MCF 10A (cell line): ENCODE results near the gene MAN1A1. TPM values are rescaled to one million over a fixed set of nuclear protein-coding genes. Genes with fewer than 3 reads are reported as not detected.
A peak's percentile ranks its signal among the peaks of the same experiment; 100 is the strongest.

Experiments used
- BruUV-seq: library from RNA; stranded (reverse); fragments of 400-500 nt; replicated peaks from 2 replicates; lab custom pipeline; 2021; lab: Mats Ljungman, UMichigan
- CTCF ChIA-PET: fragments of 300-600 bp; sonication (Branson Sonifier 250); formaldehyde crosslinking; extraction: SDS; loops from one replicate; lab custom pipeline; 2021; ENCODE audit warnings: antibody characterized with exemption, inconsistent platforms; lab: Yijun Ruan, JAX
- POLR2A ChIA-PET: fragments of 300-600, 350-650 bp; sonication (Branson Sonifier 250); formaldehyde crosslinking; extraction: SDS; loops from one replicate; lab custom pipeline; 2020; ENCODE audit warnings: antibody characterized with exemption, inconsistent platforms; lab: Yijun Ruan, JAX
- DNase-seq: peaks from one replicate; pipeline ENCODE4 v3.0.0-alpha.2; 2018; ENCODE audit not compliant: unreplicated experiment
- H3K27ac Mint-ChIP-seq: one replicate; pipeline ENCODE4 v1.8.0; 2022; ENCODE audit warnings: mild to moderate bottlenecking, low read depth, mixed read lengths; ENCODE audit not compliant: unreplicated experiment
- H3K27me3 Mint-ChIP-seq: one replicate; pipeline ENCODE4 v1.8.0; 2022; ENCODE audit warnings: mixed read lengths; ENCODE audit not compliant: insufficient read depth, unreplicated experiment
- H3K36me3 Mint-ChIP-seq: one replicate; pipeline ENCODE4 v1.8.0; 2022; ENCODE audit warnings: mild to moderate bottlenecking, moderate library complexity, mixed read lengths; ENCODE audit not compliant: insufficient read depth, unreplicated experiment
- H3K4me1 Mint-ChIP-seq: one replicate; pipeline ENCODE4 v1.8.0; 2022; ENCODE audit warnings: mixed read lengths; ENCODE audit not compliant: insufficient read depth, unreplicated experiment
- H3K4me3 Mint-ChIP-seq: one replicate; pipeline ENCODE4 v1.8.0; 2022; ENCODE audit warnings: mild to moderate bottlenecking, moderate library complexity, mixed read lengths; ENCODE audit not compliant: unreplicated experiment
- H3K9me3 Mint-ChIP-seq: one replicate; pipeline ENCODE4 v1.8.0; 2022; ENCODE audit warnings: mixed read lengths; ENCODE audit not compliant: unreplicated experiment
- CTCF ChIP-seq: fragments of 200-600 bp; IDR thresholded peaks from one replicate; pipeline ENCODE4 v1.8.0; 2022; ENCODE audit warnings: antibody characterized with exemption, mild to moderate bottlenecking; ENCODE audit not compliant: unreplicated experiment
- intact Hi-C: fragments of 100-400 bp; cut with micrococcal nuclease; formaldehyde crosslinking; loops from 2 replicates; pipeline ENCODE4 v1.14.1; 2022
- total RNA-seq: library from RNA; stranded (reverse); gene quantifications from 2 replicates; pipeline ENCODE4 v1.2.3, GENCODE V29; 2022

MAN1A1 gene
- total RNA-seq, 1 experiment from 2014 or later, result 1.3 TPM

GRCh38 chr6:119308048-119308570 lies 41.5 kb downstream of the MAN1A1 start:
- Mint-ChIP-seq H3K4me1 (peaks cover 4% of the 10 kb centered on the region), H3K27me3 (no peaks in the 10 kb centered on the region), H3K27ac (peak overlapping the region; percentile 35), H3K36me3 (no peaks in the 10 kb centered on the region), H3K9me3 (no peaks in the 10 kb centered on the region), H3K4me3 (no peak overlapping the region)
- intact Hi-C loops, result no loop called here
- no TSS peak for BruUV-seq
- TF ChIP-seq CTCF, result no peak
- POLR2A ChIA-PET, result no interaction called here
- peak; percentile 57 for DNase-seq
- CTCF ChIA-PET, result no interaction called here

- intact Hi-C loops, result no loop called here
- no peak overlapping the region for H3K4me3 Mint-ChIP-seq
- H3K27me3 Mint-ChIP-seq, result no peaks in the 10 kb centered on the region
- no peak for TF ChIP-seq CTCF
- ChIA-PET CTCF (interaction anchor here (0.6 to 1.2 kb wide), 2 partner anchors 15 to 17 kb away, joined by 3 to 4 read pairs; no protein-coding TSS in a partner anchor), POLR2A (interaction anchor here (0.6 kb wide), 1 partner anchor 268 kb away, joined by 3 read pairs; no protein-coding TSS in a partner anchor)
- no peak overlapping the region for H3K27ac Mint-ChIP-seq
- DNase-seq, result no peak
- H3K4me1 Mint-ChIP-seq, result peaks cover 4% of the 10 kb centered on the region
- no TSS peak for BruUV-seq
- no peaks in the 10 kb centered on the region for H3K9me3 Mint-ChIP-seq
- H3K36me3 Mint-ChIP-seq, result no peaks in the 10 kb centered on the region
These were observed 42.5 kb downstream of the MAN1A1 start for GRCh38 chr6:119307056-119307455.

- ChIA-PET POLR2A (interaction anchor here (0.6 kb wide), 1 partner anchor 268 kb away, joined by 3 read pairs; no protein-coding TSS in a partner anchor), CTCF (interaction anchor here (0.6 to 1.2 kb wide), 2 partner anchors 16 kb away, joined by 3 to 4 read pairs; no protein-coding TSS in a partner anchor)
- H3K27ac Mint-ChIP-seq, result no peak overlapping the region
- no peaks in the 10 kb centered on the region for H3K36me3 Mint-ChIP-seq
- no peak for TF ChIP-seq CTCF
- DNase-seq, result no peak
- H3K9me3 Mint-ChIP-seq, result no peaks in the 10 kb centered on the region
- no peak overlapping the region for H3K4me3 Mint-ChIP-seq
- H3K4me1 Mint-ChIP-seq, result peaks cover 4% of the 10 kb centered on the region
- intact Hi-C loops, result no loop called here
- H3K27me3 Mint-ChIP-seq, result no peaks in the 10 kb centered on the region
- BruUV-seq, result no TSS peak
These were observed 43.1 kb downstream of the MAN1A1 start for GRCh38 chr6:119306396-119306968.

GRCh38 chr6:119303164-119303887 lies 46.2 kb downstream of the MAN1A1 start:
- H3K9me3 Mint-ChIP-seq, result no peaks in the 10 kb centered on the region
- BruUV-seq, result no TSS peak
- H3K27ac Mint-ChIP-seq, result no peak overlapping the region

More at GRCh38 chr6:119303164-119303887, 46.2 kb downstream of the MAN1A1 start:
- Mint-ChIP-seq H3K4me3 (no peak overlapping the region), H3K4me1 (peaks cover 4% of the 10 kb centered on the region), H3K27me3 (no peaks in the 10 kb centered on the region), H3K36me3 (no peaks in the 10 kb centered on the region)
- no peak for TF ChIP-seq CTCF
- DNase-seq, result no peak
- CTCF ChIA-PET, result interaction anchor here (0.8 kb wide), 1 partner anchor 42 kb away, joined by 3 read pairs; no protein-coding TSS in a partner anchor
- POLR2A ChIA-PET, result interaction anchor here (0.6 to 0.7 kb wide), 2 partner anchors 10 to 1722 kb away, joined by 3 read pairs; no protein-coding TSS in a partner anchor
- intact Hi-C loops, result no loop called here
